Measurements from ENCODE around the gene CDX1.

The CDX1 gene

DNA sequence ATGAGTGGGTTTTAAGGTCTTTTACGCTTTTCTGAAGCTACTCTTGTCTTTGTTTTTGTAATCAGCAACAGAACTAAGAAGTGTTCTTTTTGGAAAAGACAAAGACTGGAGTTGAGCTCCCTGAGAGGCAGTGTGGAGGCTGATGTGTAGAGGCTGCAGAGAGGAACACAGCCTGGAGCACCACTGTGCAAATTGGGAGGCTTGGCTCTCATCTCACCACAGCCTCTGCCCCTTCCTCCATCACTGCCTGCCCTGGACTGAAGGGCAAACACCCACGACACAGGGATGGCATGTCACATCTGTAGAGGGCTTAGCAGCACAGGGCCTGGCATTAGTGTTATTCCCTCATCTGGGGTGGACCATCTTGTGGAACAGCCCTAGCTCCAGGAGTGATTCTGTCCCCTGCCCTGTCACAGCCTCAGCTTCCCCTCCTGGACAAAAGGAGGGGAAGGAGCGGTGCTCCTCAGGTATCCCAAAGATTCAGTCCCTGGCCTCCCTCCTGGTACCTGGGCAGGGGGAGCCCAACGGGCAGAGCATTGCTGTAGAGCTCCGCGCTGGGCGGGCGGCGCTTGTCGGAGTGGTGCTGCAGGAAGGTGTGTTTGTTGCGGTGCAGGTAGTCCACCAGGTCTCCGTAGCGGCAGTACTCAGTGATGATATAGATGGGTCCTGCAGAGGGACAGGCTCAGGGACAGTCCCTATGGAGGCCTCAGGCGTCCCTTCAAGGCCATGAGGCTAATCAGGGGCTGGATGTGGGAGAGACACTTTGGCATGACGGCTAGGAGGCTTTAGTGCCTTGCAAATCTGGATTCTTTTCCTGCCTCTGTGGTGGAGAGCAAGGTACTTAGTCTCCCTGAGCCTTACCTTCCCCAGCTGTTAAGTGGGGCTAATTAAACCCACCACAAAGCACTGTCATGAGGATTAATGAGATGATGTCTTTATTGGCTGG is 43.8 kb upstream of the CDX1 start:
- H3K36me3 ChIP-seq (ENCODE audit: control insufficient read depth, insufficient read depth, low read length): no peaks in the 10 kb centered on the region

GRCh38 chr5:150123542-150123941 is 43.0 kb upstream of the CDX1 start:
- Histone ChIP-seq H3K27ac (ENCODE audit: insufficient read depth, low read length, poor library complexity, severe bottlenecking) (no peak overlapping the region), H3K4me1 (ENCODE audit: control insufficient read depth, insufficient read depth, low read length, poor library complexity, severe bottlenecking) (no peaks in the 10 kb centered on the region), H3K9me3 (ENCODE audit: control insufficient read depth, low read length) (no peaks in the 10 kb centered on the region), H3K36me3 (ENCODE audit: control insufficient read depth, insufficient read depth, low read length) (no peaks in the 10 kb centered on the region), H3K27me3 (replicated peaks; ENCODE audit: control insufficient read depth, insufficient read depth, low read length, poor library complexity, severe bottlenecking) (no peaks in the 10 kb centered on the region), H3K4me3 (ENCODE audit: insufficient read depth, low read depth, low read length, poor library complexity, severe bottlenecking) (no peak overlapping the region)
- no peak for DNase-seq

More for the DNA sequence above, 43.8 kb upstream of the CDX1 start:
- no peak for DNase-seq
- Histone ChIP-seq H3K4me3 (ENCODE audit: insufficient read depth, low read depth, low read length, poor library complexity, severe bottlenecking) (no peak overlapping the region), H3K9me3 (ENCODE audit: control insufficient read depth, low read length) (no peaks in the 10 kb centered on the region), H3K27me3 (replicated peaks; ENCODE audit: control insufficient read depth, insufficient read depth, low read length, poor library complexity, severe bottlenecking) (no peaks in the 10 kb centered on the region), H3K4me1 (ENCODE audit: control insufficient read depth, insufficient read depth, low read length, poor library complexity, severe bottlenecking) (no peaks in the 10 kb centered on the region), H3K27ac (ENCODE audit: insufficient read depth, low read length, poor library complexity, severe bottlenecking) (no peak overlapping the region)

GRCh38 chr5:150124111-150124557 is 42.4 kb upstream of the CDX1 start:
- Histone ChIP-seq H3K4me3 (ENCODE audit: insufficient read depth, low read depth, low read length, poor library complexity, severe bottlenecking) (no peak overlapping the region), H3K27ac (ENCODE audit: insufficient read depth, low read length, poor library complexity, severe bottlenecking) (no peak overlapping the region), H3K27me3 (replicated peaks; ENCODE audit: control insufficient read depth, insufficient read depth, low read length, poor library complexity, severe bottlenecking) (no peaks in the 10 kb centered on the region), H3K4me1 (ENCODE audit: control insufficient read depth, insufficient read depth, low read length, poor library complexity, severe bottlenecking) (no peaks in the 10 kb centered on the region), H3K36me3 (ENCODE audit: control insufficient read depth, insufficient read depth, low read length) (no peaks in the 10 kb centered on the region), H3K9me3 (ENCODE audit: control insufficient read depth, low read length) (no peaks in the 10 kb centered on the region)
- no peak for DNase-seq

- no peak for DNase-seq
- Histone ChIP-seq H3K9me3 (ENCODE audit: control insufficient read depth, low read length) (no peaks in the 10 kb centered on the region), H3K27ac (ENCODE audit: insufficient read depth, low read length, poor library complexity, severe bottlenecking) (no peak overlapping the region), H3K27me3 (replicated peaks; ENCODE audit: control insufficient read depth, insufficient read depth, low read length, poor library complexity, severe bottlenecking) (no peaks in the 10 kb centered on the region), H3K4me3 (ENCODE audit: insufficient read depth, low read depth, low read length, poor library complexity, severe bottlenecking) (no peak overlapping the region), H3K36me3 (ENCODE audit: control insufficient read depth, insufficient read depth, low read length) (no peaks in the 10 kb centered on the region), H3K4me1 (ENCODE audit: control insufficient read depth, insufficient read depth, low read length, poor library complexity, severe bottlenecking) (no peaks in the 10 kb centered on the region)
Measured at GRCh38 chr5:150124596-150124995, 42.0 kb upstream of the CDX1 start.

DNA sequence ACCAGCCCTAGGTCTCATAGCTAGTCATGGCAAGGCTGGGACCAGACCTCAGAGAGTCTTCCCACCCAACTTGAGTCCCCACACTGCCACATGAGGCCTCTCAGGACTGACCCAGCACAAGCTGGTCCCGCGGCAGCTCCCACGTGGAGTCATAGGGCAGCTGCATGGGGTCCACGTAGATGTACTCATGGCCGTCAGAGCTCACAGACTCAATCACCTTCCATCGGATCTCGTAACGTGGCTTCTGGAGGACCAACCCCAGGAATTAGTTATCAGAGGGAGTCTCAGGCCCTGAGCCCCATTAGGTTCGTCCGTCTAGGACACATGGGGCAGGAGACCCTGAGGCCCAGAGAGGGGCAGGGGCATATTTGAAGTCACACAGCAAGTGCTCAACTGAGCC is 41.2 kb upstream of the CDX1 start:
- H3K36me3 ChIP-seq (ENCODE audit: control insufficient read depth, insufficient read depth, low read length): no peaks in the 10 kb centered on the region
- H3K4me3 ChIP-seq (ENCODE audit: insufficient read depth, low read depth, low read length, poor library complexity, severe bottlenecking): no peak overlapping the region
- no peak overlapping the region for H3K27ac ChIP-seq (ENCODE audit: insufficient read depth, low read length, poor library complexity, severe bottlenecking)
- H3K27me3 ChIP-seq (replicated peaks; ENCODE audit: control insufficient read depth, insufficient read depth, low read length, poor library complexity, severe bottlenecking): no peaks in the 10 kb centered on the region
- no peak for DNase-seq
- H3K9me3 ChIP-seq (ENCODE audit: control insufficient read depth, low read length): no peaks in the 10 kb centered on the region
- H3K4me1 ChIP-seq (ENCODE audit: control insufficient read depth, insufficient read depth, low read length, poor library complexity, severe bottlenecking): no peaks in the 10 kb centered on the region

GRCh38 chr5:150126199-150126920 is 40.2 kb upstream of the CDX1 start:
- H3K4me1 ChIP-seq (ENCODE audit: control insufficient read depth, insufficient read depth, low read length, poor library complexity, severe bottlenecking): no peaks in the 10 kb centered on the region
- H3K4me3 ChIP-seq (ENCODE audit: insufficient read depth, low read depth, low read length, poor library complexity, severe bottlenecking): no peak overlapping the region
- H3K36me3 ChIP-seq (ENCODE audit: control insufficient read depth, insufficient read depth, low read length): no peaks in the 10 kb centered on the region
- H3K9me3 ChIP-seq (ENCODE audit: control insufficient read depth, low read length): no peaks in the 10 kb centered on the region
- no peaks in the 10 kb centered on the region for H3K27me3 ChIP-seq (replicated peaks; ENCODE audit: control insufficient read depth, insufficient read depth, low read length, poor library complexity, severe bottlenecking)
- DNase-seq: no peak
- no peak overlapping the region for H3K27ac ChIP-seq (ENCODE audit: insufficient read depth, low read length, poor library complexity, severe bottlenecking)

DNA sequence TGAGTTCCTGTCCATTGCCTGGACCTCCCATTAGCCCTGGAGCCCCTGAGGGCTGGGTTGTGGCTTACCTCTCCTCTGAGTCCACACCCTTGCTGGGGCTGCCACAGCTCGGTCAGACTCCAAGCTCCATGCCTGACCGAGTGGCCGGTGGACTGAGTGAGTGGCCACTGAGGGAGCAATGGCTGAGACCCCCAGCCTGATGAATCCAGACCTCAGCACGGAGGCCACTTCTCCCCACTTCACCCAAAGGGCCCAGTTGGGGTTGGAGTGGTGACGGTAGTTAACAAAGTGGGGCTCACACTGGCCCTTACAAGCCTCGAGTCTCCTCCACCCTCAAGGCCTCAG is 39.7 kb upstream of the CDX1 start:
- Histone ChIP-seq H3K4me3 (ENCODE audit: insufficient read depth, low read depth, low read length, poor library complexity, severe bottlenecking) (no peak overlapping the region), H3K27me3 (replicated peaks; ENCODE audit: control insufficient read depth, insufficient read depth, low read length, poor library complexity, severe bottlenecking) (no peaks in the 10 kb centered on the region), H3K27ac (ENCODE audit: insufficient read depth, low read length, poor library complexity, severe bottlenecking) (no peak overlapping the region), H3K9me3 (ENCODE audit: control insufficient read depth, low read length) (no peaks in the 10 kb centered on the region), H3K36me3 (ENCODE audit: control insufficient read depth, insufficient read depth, low read length) (no peaks in the 10 kb centered on the region), H3K4me1 (ENCODE audit: control insufficient read depth, insufficient read depth, low read length, poor library complexity, severe bottlenecking) (no peaks in the 10 kb centered on the region)
- no peak for DNase-seq

- no peaks in the 10 kb centered on the region for H3K4me1 ChIP-seq (ENCODE audit: control insufficient read depth, insufficient read depth, low read length, poor library complexity, severe bottlenecking)
- H3K27me3 ChIP-seq (replicated peaks; ENCODE audit: control insufficient read depth, insufficient read depth, low read length, poor library complexity, severe bottlenecking): no peaks in the 10 kb centered on the region
- H3K27ac ChIP-seq (ENCODE audit: insufficient read depth, low read length, poor library complexity, severe bottlenecking): no peak overlapping the region
- no peak for DNase-seq
- H3K36me3 ChIP-seq (ENCODE audit: control insufficient read depth, insufficient read depth, low read length): no peaks in the 10 kb centered on the region
- no peak overlapping the region for H3K4me3 ChIP-seq (ENCODE audit: insufficient read depth, low read depth, low read length, poor library complexity, severe bottlenecking)
- H3K9me3 ChIP-seq (ENCODE audit: control insufficient read depth, low read length): no peaks in the 10 kb centered on the region
Measured at GRCh38 chr5:150129454-150129812, 37.1 kb upstream of the CDX1 start.

- Histone ChIP-seq H3K4me3 (ENCODE audit: insufficient read depth, low read depth, low read length, poor library complexity, severe bottlenecking) (no peak overlapping the region), H3K4me1 (ENCODE audit: control insufficient read depth, insufficient read depth, low read length, poor library complexity, severe bottlenecking) (no peaks in the 10 kb centered on the region), H3K27ac (ENCODE audit: insufficient read depth, low read length, poor library complexity, severe bottlenecking) (no peak overlapping the region), H3K36me3 (ENCODE audit: control insufficient read depth, insufficient read depth, low read length) (no peaks in the 10 kb centered on the region), H3K27me3 (replicated peaks; ENCODE audit: control insufficient read depth, insufficient read depth, low read length, poor library complexity, severe bottlenecking) (no peaks in the 10 kb centered on the region), H3K9me3 (ENCODE audit: control insufficient read depth, low read length) (no peaks in the 10 kb centered on the region)
- no peak for DNase-seq
Measured at GRCh38 chr5:150129813-150130492, 36.6 kb upstream of the CDX1 start.

DNA sequence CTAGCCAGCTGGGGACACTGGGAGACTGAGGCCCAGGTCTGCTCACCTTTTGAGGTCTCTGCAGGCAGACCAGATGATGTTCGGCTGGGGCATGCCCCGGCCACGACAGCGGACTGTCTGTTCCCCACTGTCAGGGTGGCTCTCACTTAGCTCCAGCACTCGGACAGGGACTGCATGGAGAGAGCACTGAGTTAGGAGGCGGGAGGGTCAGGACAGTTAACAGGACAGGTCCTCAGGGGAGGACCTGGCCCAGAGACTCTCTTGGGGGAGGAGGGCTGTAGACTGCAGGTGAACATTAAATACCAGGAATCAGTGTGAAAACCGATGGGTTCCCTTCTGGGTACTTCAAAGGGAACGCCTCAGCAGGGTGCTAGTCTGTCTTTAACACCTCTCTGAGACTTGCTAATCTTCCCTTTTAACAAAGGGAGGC is 36.1 kb upstream of the CDX1 start:
- Histone ChIP-seq H3K27me3 (replicated peaks; ENCODE audit: control insufficient read depth, insufficient read depth, low read length, poor library complexity, severe bottlenecking) (no peaks in the 10 kb centered on the region), H3K4me1 (ENCODE audit: control insufficient read depth, insufficient read depth, low read length, poor library complexity, severe bottlenecking) (no peaks in the 10 kb centered on the region), H3K36me3 (ENCODE audit: control insufficient read depth, insufficient read depth, low read length) (no peaks in the 10 kb centered on the region), H3K4me3 (ENCODE audit: insufficient read depth, low read depth, low read length, poor library complexity, severe bottlenecking) (no peak overlapping the region), H3K9me3 (ENCODE audit: control insufficient read depth, low read length) (no peaks in the 10 kb centered on the region), H3K27ac (ENCODE audit: insufficient read depth, low read length, poor library complexity, severe bottlenecking) (no peak overlapping the region)
- DNase-seq: no peak

Measured in effector memory CD4-positive, alpha-beta T cell (primary cell).